Activated gamma-delta T cell treated with anti-CD3 and anti-CD28 coated beads, Interleukin-2, amount 50 U/mL, for 16 hours (primary cell): ENCODE results near the gene COL4A2.
"Not testable (repeated sequence)": the region's sequence is repeated elsewhere in the genome, so short reads cannot be mapped to it uniquely, and the experiment has no call there.

ENCODE experiments used
- DNase-seq: peaks from one replicate; pipeline ENCODE4 v3.0.0-alpha.2; 2020; ENCODE audit warnings: low read depth

COL4A2 gene

DNA sequence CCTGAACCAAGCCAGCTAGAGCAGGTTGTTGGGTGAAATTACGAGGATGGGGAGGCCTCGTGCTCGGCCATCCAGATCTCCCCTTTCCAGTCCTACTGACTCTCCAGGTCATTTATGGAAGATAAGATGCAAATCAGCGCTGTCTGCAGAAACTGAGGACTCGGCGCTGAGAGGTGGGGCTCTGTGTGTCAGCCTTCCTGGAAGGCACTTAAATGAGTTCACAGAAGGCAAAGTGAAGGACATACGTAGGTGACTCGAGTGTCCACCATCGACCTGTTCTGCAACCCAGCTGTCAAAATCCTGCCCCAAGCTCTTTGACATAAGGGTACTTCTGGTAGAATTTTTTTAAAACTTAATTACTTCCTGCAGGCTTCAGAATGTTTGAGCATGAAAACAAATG lies 168.0 kb downstream of the COL4A2 start:
- no peak for DNase-seq

DNA sequence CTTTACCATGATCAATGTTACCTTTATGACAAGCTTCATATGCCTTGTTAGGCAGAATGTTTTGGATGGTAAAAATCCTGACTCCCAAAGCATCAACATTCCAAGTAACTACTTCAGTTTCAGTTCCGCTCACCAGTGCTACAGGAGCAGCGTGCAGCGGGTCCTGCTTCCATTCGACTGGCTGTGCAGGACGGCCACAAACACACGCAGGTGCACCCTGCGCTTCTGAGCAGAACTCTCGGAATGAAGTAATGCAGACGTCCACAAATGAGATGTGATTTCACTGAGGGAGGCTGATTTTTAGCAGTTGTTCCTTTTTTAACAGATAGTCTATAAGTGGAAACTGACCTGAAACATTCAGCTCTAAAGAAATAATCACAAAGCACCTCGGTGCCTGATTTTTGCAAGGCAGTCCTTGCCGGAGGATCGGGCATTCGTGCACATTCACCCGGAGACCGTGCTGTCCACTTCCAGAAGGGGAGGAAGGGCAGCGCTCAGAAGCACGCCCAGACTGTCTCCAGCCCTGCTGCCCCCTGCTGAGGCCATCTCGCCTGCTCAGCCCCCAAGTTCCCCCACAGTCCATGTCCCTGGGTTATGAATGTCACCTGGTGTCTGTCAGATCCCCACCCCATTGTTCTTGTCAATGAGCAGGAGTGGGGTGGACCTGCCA lies 168.6 kb downstream of the COL4A2 start:
- no peak for DNase-seq

DNA sequence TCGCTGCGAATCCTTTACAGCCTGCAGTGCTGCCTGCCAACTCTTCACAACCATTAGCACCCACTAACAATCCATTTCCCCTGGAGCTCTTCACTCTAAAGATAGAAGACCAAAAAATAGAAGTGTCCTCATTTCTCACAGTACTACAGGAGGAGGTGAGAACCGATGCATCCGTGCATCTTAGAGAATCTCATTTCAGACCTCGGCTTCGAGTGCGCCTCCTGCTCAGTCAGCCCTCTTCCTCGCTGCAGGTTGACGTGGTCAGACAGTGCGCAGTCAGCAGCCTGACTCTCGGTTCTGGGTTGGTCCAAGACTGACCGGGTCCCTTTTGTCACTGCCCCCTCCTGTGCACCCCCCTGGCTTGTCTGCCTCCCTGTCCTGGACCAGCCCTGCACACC lies 169.1 kb downstream of the COL4A2 start:
- DNase-seq = no peak

DNA sequence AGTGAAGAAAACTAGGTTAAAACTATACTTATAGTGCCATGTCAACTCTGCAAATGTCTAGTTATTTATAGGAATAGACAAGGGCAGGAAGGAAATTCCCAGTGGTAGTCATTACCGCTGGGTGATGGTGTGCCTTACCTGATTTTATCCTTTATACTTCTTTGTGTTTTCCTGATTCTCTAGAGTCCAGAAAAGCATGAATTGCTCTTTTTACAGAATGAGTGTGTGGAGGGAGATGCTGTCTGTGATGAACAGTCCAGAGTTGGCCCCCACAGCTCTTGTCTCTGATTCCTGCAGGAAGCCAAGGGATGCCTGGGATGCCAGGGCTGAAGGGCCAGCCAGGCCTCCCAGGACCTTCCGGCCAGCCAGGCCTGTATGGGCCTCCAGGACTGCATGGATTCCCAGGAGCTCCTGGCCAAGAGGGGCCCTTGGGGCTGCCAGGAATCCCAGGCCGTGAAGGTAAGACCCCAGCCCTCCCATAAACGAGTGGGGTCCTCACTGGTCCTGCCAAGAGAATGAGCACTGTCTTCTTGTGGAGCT lies 170.7 kb downstream of the COL4A2 start:
- DNase-seq = no peak

DNA sequence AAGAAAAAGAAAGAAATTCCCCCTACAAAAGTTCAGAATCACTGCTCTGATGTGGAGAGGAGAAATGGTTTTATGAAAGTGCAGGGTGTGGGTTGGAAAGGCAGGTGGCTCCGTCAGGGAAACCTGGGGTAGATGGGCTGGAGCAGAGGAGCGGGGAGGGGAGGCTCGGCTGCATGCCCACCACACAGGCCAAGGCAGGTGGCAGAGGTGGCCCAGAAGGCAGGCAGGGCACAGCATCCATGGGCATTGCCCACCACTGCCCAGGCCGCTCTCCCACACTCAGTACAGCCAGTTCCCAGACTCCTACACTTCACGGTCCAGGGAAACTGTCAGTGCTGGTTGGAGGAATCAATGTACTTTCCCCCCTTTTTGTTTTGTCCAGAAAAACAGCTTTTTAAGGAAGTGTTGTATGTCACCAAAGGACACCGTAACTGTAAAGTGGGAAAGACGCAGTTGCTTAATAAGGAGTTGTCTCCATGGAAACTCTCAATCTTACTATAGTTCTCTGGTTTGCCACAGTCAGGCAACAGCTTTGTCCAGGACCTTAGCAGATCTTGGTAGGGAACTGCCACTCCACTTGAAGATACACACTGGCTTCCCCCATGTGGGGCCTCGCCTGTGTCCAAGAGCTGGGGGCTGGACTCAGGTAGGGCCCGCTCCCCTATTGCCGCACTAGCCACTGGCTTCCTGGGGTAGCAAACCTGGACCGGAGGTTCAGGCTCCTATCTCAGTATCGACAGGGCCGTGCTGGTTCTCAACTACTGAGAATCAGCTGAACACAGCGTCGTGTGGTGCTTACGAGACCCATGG lies 171.5 kb downstream of the COL4A2 start:
- no peak for DNase-seq

DNA sequence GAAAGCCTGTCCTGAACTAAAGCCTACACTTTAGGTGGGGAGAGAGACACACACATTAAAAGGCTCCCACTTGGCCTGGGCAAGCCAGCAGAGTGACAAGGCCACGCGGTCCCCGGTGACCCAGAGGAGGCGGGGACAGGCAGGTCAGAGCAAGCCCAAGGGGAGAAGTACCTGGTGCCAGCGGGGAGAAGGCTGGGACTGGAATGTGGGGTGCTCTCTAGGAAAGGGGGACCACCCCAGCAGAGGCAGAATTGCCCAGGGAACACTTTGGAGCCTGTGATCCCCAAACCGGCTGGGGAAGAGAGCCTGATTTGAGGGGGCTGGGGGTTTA lies 172.1 kb downstream of the COL4A2 start:
- no peak for DNase-seq

GRCh38 chr13:110479648-110480047 lies 172.6 kb downstream of the COL4A2 start:
- DNase-seq = no peak

GRCh38 chr13:110480161-110480560 lies 173.1 kb downstream of the COL4A2 start:
- DNase-seq = no peak

- DNase-seq = no peak
Observed at GRCh38 chr13:110483386-110483968, 176.4 kb downstream of the COL4A2 start.

DNA sequence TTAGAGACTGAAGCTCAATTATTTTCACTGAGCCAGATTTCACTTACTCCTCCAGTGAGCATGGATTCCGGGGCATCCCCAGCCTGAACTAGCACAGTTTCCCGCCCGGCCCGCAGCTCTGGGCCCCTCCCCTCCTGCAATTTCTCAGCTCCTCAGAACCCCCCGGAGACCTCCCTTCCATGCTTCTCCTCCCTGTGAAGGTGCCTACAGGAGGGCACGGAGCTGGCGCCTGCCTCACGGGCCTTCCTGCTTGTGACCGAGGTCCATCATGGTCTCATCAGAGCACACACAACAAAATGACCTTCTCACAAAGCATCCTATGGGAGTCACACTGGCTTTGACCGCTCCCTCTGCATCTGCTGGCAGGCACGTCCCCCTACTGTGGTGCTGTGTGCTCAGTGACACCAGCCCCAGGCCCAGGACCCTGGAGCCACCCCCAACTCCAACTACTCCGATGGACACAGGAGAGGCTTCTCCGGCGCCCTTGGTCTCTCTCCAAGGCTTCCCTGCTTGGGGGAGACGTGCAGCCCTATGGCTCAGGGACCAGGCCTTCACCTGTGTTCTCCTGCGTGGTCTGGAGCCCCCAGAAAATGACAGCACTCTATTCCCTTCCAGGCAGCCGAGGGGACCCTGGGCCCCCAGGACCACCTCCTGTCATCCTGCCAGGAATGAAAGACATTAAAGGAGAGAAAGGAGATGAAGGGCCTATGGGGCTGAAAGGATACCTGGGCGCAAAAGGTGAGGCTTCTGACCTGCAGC lies 177.4 kb downstream of the COL4A2 start:
- no peak for DNase-seq

GRCh38 chr13:110485604-110486003 lies 178.5 kb downstream of the COL4A2 start:
- no peak for DNase-seq

- no peak for DNase-seq
Observed at GRCh38 chr13:110486061-110486715, 179.1 kb downstream of the COL4A2 start.

DNA sequence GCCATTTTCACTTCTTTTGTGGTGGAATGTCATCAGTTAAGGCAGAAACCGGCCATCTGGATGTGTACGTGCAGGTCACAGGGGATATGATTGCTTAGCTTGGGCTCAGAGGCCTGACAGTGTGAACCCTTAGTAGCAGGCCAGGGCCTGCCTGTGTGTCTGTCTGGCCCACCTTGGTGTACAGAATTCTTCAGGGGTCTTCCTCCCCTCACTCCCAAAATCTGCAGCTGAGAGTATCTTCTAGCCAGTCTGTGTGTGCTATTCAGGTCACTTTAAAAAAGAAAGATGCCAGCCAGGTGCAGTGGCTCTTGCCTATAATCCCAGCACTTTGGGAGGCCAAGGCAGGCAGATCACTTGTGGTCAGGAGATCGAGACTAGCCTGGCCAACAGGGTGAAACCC lies 179.8 kb downstream of the COL4A2 start:
- DNase-seq = not testable (repeated sequence)

DNA sequence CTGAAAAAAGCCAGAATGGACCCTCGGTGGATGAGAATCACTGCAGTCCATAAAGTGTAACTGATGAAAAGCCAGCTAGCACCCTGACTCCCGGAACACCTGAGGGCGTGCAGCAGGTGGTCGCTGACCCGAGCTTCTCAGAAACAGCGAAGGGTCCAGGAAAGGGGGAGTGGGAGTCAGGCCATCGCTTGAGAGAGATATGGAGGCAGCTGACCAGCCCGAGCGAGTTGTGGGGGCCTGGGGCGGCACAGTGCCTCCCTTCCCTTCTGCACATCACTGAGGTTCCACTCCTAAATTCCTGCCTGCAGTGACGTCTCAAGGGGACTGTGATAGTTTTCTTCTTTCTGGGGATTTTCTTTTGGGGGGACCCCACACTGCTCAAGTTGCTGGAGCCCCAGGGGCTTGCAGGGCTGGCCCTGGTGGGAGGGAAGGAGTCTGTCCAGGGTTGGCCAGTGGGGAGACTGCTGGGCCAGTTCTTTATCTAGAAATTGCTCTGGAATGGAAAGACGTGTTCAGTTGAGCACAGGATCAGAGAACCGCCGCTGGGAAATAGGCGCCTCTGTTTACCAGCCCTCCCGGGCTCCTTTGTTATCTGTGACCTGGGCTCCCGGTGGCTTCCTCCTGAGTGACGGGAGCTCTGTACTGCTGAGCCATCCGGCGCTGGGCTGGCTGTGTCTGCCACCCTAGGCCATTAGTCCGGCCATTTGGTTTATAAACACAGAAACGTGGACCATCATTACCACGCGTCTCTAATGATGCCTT lies 183.1 kb downstream of the COL4A2 start:
- no peak for DNase-seq

DNA sequence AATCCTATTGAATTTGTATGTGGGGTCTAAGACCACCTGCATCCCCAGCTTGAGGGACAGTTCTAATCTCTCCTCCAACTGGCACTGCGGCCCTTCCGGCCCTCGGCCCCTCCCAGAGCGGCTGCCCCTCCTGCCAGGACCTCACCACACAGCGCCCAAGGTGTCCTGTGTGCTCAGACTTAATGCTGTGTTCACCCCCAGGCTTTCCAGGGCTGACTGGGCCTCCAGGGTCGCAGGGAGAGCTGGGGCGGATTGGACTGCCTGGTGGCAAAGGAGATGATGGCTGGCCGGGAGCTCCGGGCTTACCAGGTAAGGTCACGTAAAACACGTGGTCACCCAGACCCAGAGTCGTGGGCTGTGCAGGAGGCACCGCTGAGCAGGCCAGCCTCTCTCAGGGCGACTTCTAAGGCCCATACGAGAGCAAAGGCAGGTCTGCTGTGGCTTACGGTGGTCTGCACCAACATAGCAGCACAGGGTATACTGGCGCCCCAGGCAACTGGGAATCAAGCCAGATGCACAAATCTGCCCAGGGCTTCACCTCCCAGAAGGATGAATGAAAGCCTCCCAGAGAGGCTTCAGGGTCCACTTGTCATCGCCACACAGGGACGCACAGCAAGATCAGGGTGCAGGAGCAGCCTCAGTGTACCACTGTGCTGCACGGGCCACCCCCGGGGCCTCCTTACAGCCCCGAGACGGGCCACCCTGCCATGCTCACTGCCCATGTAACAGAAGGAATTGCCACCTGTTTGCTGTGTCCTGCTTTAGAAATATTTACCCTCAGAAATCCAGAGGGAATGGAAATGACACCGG lies 185.0 kb downstream of the COL4A2 start:
- DNase-seq = no peak

GRCh38 chr13:110492679-110493593 lies 185.9 kb downstream of the COL4A2 start:
- DNase-seq = no peak

- no peak for DNase-seq
Observed at GRCh38 chr13:110493613-110494012, 186.5 kb downstream of the COL4A2 start.

GRCh38 chr13:110495376-110495775 lies 188.3 kb downstream of the COL4A2 start:
- DNase-seq = no peak

- DNase-seq = no peak
Observed at GRCh38 chr13:110495881-110496280, 188.8 kb downstream of the COL4A2 start.
